Karpas-422 (cell line): Measurements from ENCODE around the gene STOX1. TPM values are rescaled to one million over a fixed set of nuclear protein-coding genes. Genes with fewer than 3 reads are reported as not detected.
"Not testable (repeated sequence)": the region's sequence is repeated elsewhere in the genome, so short reads cannot be mapped to it uniquely, and the experiment has no call there.

Experiments used
- DNase-seq: peaks from one replicate; pipeline ENCODE4 v3.0.0-alpha.2; 2015
- H2AFZ ChIP-seq: fragments of 200-600 bp; sonication (generic); 2 replicates; pipeline ENCODE4 v1.6.1; 2014; ENCODE audit warnings: antibody characterized with exemption, low read length, mixed read lengths
- H3K27ac ChIP-seq: fragments of 200-600 bp; sonication (generic); 2 replicates; pipeline ENCODE4 v1.5.1; 2014; ENCODE audit warnings: mild to moderate bottlenecking, low read length, moderate library complexity
- H3K27me3 ChIP-seq: fragments of 200-600 bp; sonication (generic); 2 replicates; pipeline ENCODE4 v1.6.1; 2014; ENCODE audit warnings: low read length, mixed read lengths
- H3K36me3 ChIP-seq: fragments of 200-600 bp; sonication (generic); 2 replicates; pipeline ENCODE4 v1.6.1; 2014; ENCODE audit warnings: low read length, mixed read lengths; ENCODE audit not compliant: insufficient read depth
- H3K4me1 ChIP-seq: fragments of 200-600 bp; sonication (generic); 2 replicates; pipeline ENCODE4 v1.6.1; 2014; ENCODE audit warnings: mild to moderate bottlenecking, low read length, mixed read lengths
- H3K4me2 ChIP-seq: fragments of 200-600 bp; sonication (generic); 2 replicates; pipeline ENCODE4 v1.6.1; 2014; ENCODE audit warnings: low read length, low read depth, mild to moderate bottlenecking; ENCODE audit not compliant: poor library complexity, severe bottlenecking
- H3K4me3 ChIP-seq: fragments of 200-600 bp; sonication (generic); 2 replicates; pipeline ENCODE4 v1.5.1; 2014; ENCODE audit warnings: mild to moderate bottlenecking, antibody characterized with exemption, low read length, mixed read lengths
- H3K79me2 ChIP-seq: fragments of 200-600 bp; sonication (generic); 2 replicates; pipeline ENCODE4 v1.6.1; 2014; ENCODE audit warnings: mild to moderate bottlenecking, low read length, mixed read lengths
- H3K9ac ChIP-seq: fragments of 200-600 bp; sonication (generic); 2 replicates; pipeline ENCODE4 v1.6.0; 2014; ENCODE audit warnings: low read length
- H3K9me2 ChIP-seq: fragments of 200-600 bp; sonication (generic), shearing (Covaris generic); replicated peaks from 2 replicates; pipeline ENCODE4 v1.6.0; 2014; ENCODE audit warnings: mild to moderate bottlenecking, low read length, moderate library complexity; ENCODE audit not compliant: insufficient read depth
- H3K9me3 ChIP-seq: fragments of 300-700, 200-600 bp; sonication (generic); 2 replicates; pipeline ENCODE4 v1.6.1; 2014; ENCODE audit warnings: low read length, mixed read lengths
- H4K20me1 ChIP-seq: fragments of 200-600 bp; sonication (generic); 2 replicates; pipeline ENCODE4 v1.6.1; 2014; ENCODE audit warnings: mild to moderate bottlenecking, antibody characterized with exemption, low read length, low read depth; ENCODE audit not compliant: insufficient read depth
- total RNA-seq: library from RNA; depleted of rRNA; stranded (reverse); fragments of >200 nt; shearing (Covaris generic); gene quantifications from 2 replicates; pipeline ENCODE4 v1.2.3, GENCODE V29; 2014; ENCODE audit warnings: low replicate concordance

STOX1 gene
- total RNA-seq, 1 experiment from 2014 or later: 19.8 TPM

GRCh38 chr10:68796605-68797004 lies 30.7 kb upstream of the STOX1 start:
- H3K27ac ChIP-seq: no peak overlapping the region
- H3K9ac ChIP-seq: no peak overlapping the region
- no peaks in the 10 kb centered on the region for H3K27me3 ChIP-seq
- H2AFZ ChIP-seq: no peak overlapping the region
- no peak for DNase-seq
- H3K4me2 ChIP-seq: no peak overlapping the region
- no peaks in the 10 kb centered on the region for H3K9me2 ChIP-seq
- H3K36me3 ChIP-seq: peaks cover 3% of the 10 kb centered on the region; the same call in 1 of the 2 replicates
- peaks cover 8% of the 10 kb centered on the region for H3K4me1 ChIP-seq
- no peaks in the 10 kb centered on the region for H3K79me2 ChIP-seq
- H3K4me3 ChIP-seq: no peak overlapping the region
- no peaks in the 10 kb centered on the region for H4K20me1 ChIP-seq
- no peaks in the 10 kb centered on the region for H3K9me3 ChIP-seq

DNA sequence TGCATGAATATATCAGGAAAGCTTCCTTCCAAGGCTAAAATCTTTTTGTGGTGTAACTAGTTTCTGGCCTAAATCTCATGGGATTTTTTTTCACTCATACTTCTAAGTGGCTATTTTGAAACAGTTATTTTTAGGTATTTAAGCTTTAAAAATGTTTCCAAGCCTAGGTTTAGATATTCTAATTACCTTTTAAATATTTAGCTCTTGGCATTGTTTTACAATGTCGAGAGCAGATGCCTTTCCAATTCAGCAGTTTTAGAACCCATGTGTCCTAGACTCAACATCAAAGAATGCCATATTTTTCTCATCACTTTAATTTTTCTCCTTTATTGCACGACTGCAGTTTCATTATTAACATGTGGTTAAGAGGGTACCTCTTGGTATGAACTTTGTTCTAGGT lies 27.1 kb upstream of the STOX1 start:
- Histone ChIP-seq H4K20me1 (no peaks in the 10 kb centered on the region), H3K4me3 (no peak overlapping the region), H2AFZ (no peak overlapping the region), H3K4me1 (peaks cover 8% of the 10 kb centered on the region), H3K27me3 (no peaks in the 10 kb centered on the region), H3K79me2 (no peaks in the 10 kb centered on the region), H3K9ac (no peak overlapping the region), H3K9me3 (no peaks in the 10 kb centered on the region), H3K27ac (no peak overlapping the region), H3K4me2 (no peak overlapping the region), H3K9me2 (no peaks in the 10 kb centered on the region), H3K36me3 (peaks cover 3% of the 10 kb centered on the region; the same call in 1 of the 2 replicates)
- no peak for DNase-seq

DNA sequence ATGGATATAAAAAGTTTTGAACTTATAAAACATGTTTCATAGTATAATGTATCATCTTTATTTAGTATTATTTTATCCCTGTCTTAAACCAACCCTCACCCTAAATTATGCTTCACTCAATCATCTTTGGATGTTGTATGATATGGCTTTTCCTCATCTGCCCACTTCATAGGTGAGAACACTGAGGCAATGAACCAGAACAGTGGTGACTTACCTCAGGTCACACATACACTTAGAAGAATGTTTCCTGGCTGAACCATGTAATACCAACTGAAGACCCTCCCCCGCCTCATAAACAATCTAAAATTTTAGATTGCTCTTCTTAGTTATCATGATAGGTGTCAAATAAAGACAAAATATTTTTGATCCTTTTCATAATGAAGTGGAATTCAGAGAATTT lies 22.6 kb upstream of the STOX1 start:
- H3K4me1 ChIP-seq: peaks cover 4% of the 10 kb centered on the region; the same call in 1 of the 2 replicates

GRCh38 chr10:68810830-68811229 lies 16.5 kb upstream of the STOX1 start:
- H3K36me3 ChIP-seq, H4K20me1 ChIP-seq, H3K9me2 ChIP-seq, H2AFZ ChIP-seq, H3K4me1 ChIP-seq, H3K79me2 ChIP-seq, DNase-seq, H3K9ac ChIP-seq, H3K27ac ChIP-seq, H3K4me2 ChIP-seq, H3K9me3 ChIP-seq, H3K27me3 ChIP-seq, H3K4me3 ChIP-seq: not testable (repeated sequence)

More for the DNA sequence above, 22.6 kb upstream of the STOX1 start:
- no peaks in the 10 kb centered on the region for H3K9me3 ChIP-seq
- H2AFZ ChIP-seq: no peak overlapping the region
- no peaks in the 10 kb centered on the region for H3K36me3 ChIP-seq
- no peak overlapping the region for H3K9ac ChIP-seq
- H3K4me2 ChIP-seq: no peak overlapping the region
- no peaks in the 10 kb centered on the region for H3K27me3 ChIP-seq
- no peak overlapping the region for H3K27ac ChIP-seq
- no peak for DNase-seq
- H3K9me2 ChIP-seq: no peaks in the 10 kb centered on the region
- H3K4me3 ChIP-seq: no peak overlapping the region
- H4K20me1 ChIP-seq: no peaks in the 10 kb centered on the region
- no peaks in the 10 kb centered on the region for H3K79me2 ChIP-seq

DNA sequence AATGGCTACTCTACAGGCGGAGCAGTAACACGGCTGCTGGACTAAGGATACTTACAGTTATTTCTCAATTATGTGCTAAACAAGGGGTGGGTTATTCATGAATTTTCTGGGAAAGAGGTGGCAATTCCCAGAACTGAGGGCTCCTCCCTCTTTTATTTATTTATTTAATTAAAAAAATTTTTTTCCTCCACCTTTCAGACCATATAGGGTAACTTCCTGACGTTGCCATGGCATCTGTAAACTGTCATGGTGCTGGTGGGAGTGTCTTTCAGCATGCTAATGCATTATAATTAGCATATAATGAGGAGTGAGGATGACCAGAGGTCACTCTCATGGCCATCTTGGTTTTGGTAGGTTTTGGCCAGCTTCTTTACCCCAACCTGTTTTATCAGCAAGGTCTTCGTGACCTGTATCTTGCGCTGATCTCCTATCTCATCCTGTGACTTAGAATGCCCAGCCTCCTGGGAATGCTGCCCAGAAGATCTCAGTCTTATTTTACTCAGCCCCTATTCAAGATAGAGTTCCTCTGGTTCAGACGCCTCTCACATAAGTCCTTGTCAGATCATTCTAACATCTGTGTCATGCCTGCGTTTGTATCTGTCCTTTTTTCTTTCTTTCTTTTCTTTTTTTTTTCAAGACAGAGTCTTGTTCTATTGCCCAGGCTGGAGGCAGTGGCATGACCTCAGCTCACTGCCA lies 15.9 kb upstream of the STOX1 start:
- H2AFZ ChIP-seq: no peak overlapping the region

DNA sequence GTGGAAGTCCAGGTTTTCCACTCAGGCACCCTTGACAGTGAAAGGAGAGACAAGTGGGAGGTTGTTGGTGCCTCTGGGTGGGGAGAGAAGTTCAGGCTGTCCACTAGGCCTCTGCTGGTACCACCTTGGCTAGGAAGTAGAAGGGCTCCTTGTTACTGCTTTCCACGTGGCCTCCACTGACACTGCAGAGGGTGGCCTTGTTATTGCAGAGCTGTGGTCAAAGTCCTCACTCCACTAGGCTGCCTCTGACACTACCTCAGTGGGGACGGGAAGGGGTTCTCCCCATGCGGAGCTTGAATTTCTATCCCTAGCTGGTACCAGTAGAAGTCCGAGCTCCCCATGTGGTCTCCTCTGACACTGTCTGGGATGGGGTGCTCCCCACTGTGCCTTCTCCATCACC lies 14.9 kb upstream of the STOX1 start:
- no peak for DNase-seq

More for the DNA sequence above, 15.9 kb upstream of the STOX1 start:
- Histone ChIP-seq H3K36me3 (no peaks in the 10 kb centered on the region), H3K9me2 (no peaks in the 10 kb centered on the region), H3K9me3 (no peaks in the 10 kb centered on the region), H3K27ac (no peak overlapping the region), H3K4me3 (no peak overlapping the region), H3K79me2 (no peaks in the 10 kb centered on the region), H3K9ac (no peak overlapping the region), H3K4me1 (no peaks in the 10 kb centered on the region), H3K4me2 (no peak overlapping the region), H3K27me3 (no peaks in the 10 kb centered on the region), H4K20me1 (no peaks in the 10 kb centered on the region)
- no peak for DNase-seq

DNA sequence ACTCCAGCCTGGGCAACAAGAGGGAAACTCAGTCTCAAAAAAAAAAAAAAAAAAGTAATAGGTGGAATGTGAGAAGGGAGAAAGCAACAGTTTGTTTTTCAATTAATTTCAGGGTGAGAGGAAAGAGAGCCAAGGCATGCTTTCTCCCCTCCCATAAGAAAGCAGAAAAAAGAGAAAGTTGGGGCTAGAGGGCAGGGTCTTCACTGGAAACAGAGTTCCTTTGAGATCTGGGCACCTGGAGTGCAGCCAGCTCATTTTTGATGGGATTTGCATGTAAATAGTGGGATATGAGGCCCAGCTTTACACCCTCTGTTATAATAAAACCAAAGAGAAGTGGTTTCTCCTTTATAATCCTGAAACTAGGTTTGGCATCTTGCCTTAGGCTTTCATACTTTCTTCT lies 13.8 kb upstream of the STOX1 start:
- Histone ChIP-seq H3K9ac (no peak overlapping the region), H3K4me3 (no peak overlapping the region), H4K20me1 (no peaks in the 10 kb centered on the region), H3K4me1 (no peaks in the 10 kb centered on the region), H3K27me3 (no peaks in the 10 kb centered on the region), H3K27ac (no peak overlapping the region), H3K9me3 (no peaks in the 10 kb centered on the region), H3K79me2 (no peaks in the 10 kb centered on the region), H3K36me3 (no peaks in the 10 kb centered on the region), H3K9me2 (no peaks in the 10 kb centered on the region), H2AFZ (no peak overlapping the region), H3K4me2 (no peak overlapping the region)
- DNase-seq: no peak

More for the DNA sequence above, 14.9 kb upstream of the STOX1 start:
- H3K79me2 ChIP-seq: no peaks in the 10 kb centered on the region
- no peaks in the 10 kb centered on the region for H3K4me1 ChIP-seq
- H3K9ac ChIP-seq: no peak overlapping the region
- no peaks in the 10 kb centered on the region for H3K36me3 ChIP-seq
- H2AFZ ChIP-seq: no peak overlapping the region
- H3K4me3 ChIP-seq: no peak overlapping the region
- H4K20me1 ChIP-seq: no peaks in the 10 kb centered on the region
- H3K9me2 ChIP-seq: no peaks in the 10 kb centered on the region
- H3K4me2 ChIP-seq: no peak overlapping the region
- no peaks in the 10 kb centered on the region for H3K27me3 ChIP-seq
- no peaks in the 10 kb centered on the region for H3K9me3 ChIP-seq
- H3K27ac ChIP-seq: no peak overlapping the region

- H3K9me2 ChIP-seq: no peaks in the 10 kb centered on the region
- no peak overlapping the region for H2AFZ ChIP-seq
- no peak overlapping the region for H3K27ac ChIP-seq
- no peak overlapping the region for H3K9ac ChIP-seq
- H3K4me2 ChIP-seq: no peak overlapping the region
- no peak overlapping the region for H3K4me3 ChIP-seq
- H4K20me1 ChIP-seq: no peaks in the 10 kb centered on the region
- no peak for DNase-seq
- H3K79me2 ChIP-seq: no peaks in the 10 kb centered on the region
- no peaks in the 10 kb centered on the region for H3K27me3 ChIP-seq
- H3K36me3 ChIP-seq: no peaks in the 10 kb centered on the region
- no peaks in the 10 kb centered on the region for H3K4me1 ChIP-seq
- no peaks in the 10 kb centered on the region for H3K9me3 ChIP-seq
These were observed 10.4 kb upstream of the STOX1 start for GRCh38 chr10:68816796-68817412.
